Stimulated activated CD4-positive, alpha-beta T cell treated with anti-CD3 and anti-CD28 coated beads, Interleukin-15, amount 100 ng/mL, for 24 hours (primary cell): ENCODE results near the gene MOAP1.
A peak's percentile ranks its signal among the peaks of the same experiment; 100 is the strongest.
"Not testable (repeated sequence)": the region's sequence is repeated elsewhere in the genome, so short reads cannot be mapped to it uniquely, and the experiment has no call there.

Source experiments
- DNase-seq: peaks from one replicate; pipeline ENCODE4 v3.0.0-alpha.2; 2020

Gene MOAP1

DNA sequence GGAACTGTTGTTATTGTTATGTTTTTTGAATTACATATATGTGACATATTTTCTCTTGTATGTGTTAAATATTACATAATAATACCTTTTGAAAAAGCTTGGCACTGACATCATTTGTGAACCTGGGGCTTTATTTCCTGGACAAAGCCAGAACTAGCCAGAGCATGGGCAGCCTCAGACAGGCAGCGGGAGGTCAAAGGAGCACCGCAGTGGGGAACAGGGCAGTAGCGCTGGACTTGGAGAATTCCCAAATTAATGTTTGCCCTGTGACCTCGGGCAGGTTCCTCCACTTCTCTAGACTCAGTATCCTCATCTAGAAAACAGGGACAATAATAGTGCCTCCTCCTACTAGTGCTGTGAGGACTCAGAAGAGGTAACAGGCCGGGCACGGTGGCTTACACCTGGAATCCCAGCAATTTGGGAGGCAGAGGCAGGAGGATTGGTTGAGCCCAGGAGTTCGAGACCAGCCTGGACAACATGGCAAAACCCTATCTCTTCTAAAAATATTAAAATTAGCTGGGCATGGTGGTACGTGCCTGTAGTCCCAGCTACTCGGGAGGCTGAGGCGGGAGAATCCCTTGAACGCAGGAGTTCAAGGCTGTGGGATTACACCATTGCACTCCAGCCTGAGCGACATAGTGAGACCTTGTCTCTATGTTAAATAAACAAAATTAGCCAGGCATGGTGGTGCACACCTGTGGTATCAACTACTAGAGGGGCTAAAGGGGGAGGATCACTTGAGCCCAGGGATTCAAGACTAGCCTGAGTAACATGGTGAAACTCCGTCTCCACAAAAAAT is 41.6 kb downstream of the MOAP1 start:
- DNase-seq = no peak

DNA sequence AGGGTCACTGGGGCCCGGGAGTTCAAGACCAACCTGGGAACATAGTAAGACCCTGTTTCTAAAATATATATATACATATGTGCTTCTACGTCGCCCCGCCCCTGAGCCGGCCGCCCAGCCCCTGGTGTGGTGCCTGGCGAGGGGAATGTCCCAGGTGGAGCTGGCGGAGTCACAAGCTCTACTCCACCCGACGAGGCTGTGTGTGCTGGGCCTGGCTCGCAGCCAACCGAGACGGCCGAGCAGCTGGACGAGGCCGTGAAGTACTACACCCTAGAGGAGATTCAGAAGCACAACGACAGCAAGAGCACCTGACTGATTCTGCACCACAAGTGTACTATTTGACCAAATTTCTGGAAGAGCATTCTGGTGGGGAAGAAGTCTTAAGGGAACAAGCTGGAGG is 46.8 kb downstream of the MOAP1 start:
- no peak for DNase-seq

DNA sequence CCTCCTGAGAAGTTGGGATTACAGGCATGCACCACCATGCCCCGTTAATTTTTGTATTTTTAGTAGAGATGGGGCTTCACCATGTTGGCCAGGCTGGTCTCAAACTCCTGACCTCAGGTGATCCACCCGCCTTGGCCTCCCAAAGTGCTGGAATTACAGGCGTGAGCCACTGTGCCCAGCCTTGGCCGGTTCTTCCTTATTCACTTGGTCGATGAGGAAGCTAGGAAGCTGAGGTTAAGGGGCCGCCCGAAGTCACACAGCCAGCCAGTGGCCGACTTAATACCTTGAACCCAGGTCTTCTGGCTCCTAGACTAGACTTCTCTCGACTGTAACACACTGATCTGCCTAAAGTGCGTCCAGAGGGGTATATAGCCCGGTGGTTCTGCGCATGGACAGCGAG is 48.2 kb downstream of the MOAP1 start:
- not testable (repeated sequence) for DNase-seq

DNA sequence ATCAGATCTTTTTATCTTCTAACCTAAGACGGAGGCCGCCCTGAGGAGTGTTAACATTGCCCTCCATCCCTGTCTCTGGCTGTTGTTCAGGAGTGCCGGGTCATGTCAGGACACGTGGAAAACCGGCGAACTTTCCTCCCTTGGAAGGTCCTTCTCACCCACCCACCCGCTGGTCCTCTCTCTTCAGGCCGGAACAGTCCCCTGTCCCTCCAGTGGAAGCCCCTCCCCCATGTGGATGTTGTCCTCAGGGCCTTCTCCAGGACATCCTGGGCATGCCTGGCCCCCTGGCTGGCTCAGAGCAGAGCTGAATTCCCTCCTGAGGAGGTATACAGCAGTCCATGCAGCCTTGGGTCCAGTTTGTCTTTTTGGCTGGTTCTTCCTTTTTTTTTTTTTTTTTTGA is 48.7 kb downstream of the MOAP1 start:
- no peak for DNase-seq

DNA sequence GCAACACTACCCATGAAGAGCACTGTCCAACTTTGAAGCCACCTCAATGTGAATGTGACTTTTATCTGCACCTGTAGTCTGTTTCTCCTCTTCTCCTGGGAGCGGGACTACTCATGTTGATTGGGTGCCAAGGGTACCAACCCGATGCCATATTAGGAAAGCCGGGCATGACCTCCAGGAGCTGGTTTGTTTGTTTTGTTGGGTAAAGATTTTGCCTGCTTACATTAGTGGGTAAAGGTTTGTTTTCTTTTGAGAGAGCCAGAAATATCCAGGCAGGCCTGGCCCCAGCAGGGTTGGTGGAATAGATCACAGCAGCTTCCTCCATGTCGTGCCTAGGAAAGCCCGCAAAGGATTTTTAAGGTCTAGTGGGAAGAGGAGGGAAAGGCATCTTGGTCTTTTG is 49.3 kb downstream of the MOAP1 start:
- DNase-seq = no peak

DNA sequence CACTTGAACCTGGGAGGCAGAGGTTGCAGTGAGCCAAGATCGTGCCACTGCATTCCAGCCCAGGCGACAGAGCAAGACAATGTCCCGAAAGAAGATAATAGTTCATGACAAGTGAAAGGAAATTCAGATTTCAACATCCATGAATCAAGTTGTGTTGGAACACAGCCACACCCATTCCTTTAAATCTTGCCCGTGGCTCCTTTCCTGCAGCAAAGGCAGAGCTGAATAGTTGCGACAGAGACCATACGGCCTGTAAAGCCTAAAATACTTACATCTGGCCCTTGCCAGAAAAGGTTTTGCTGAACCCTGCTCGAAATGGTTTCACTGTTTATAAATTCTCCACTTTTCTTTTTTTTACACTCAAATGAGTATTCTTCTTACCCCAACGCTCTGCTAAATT is 51.2 kb downstream of the MOAP1 start:
- DNase-seq = no peak

DNA sequence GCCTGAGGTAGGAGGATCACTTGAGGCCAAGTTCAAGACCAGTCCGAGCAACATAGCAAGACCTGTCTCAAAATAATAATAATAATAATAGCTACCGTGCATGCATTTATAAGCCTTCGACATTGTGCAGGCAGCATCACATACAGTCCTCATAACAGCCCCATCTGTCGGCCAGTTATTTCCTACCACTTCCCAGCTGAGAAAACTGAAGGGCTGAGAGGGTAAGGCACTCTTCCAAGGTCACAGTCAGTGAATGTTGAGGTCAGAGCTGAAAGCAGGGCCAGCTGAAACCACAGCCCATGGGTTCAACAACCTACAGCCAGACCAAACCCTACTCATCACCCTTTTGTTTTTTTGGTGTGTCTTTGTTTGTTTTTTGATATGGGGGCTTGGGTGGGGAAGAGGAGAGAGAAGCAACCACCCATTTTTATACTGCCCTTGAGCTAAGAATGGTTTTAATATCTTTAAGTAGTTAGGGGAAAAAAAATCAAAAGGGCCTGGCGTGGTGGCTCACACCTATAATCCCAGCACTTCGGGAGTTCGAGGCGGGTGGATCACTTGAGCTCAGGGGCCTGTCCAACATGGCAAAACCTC is 52.1 kb downstream of the MOAP1 start:
- peak; percentile 13 for DNase-seq
